H1 (cell line): ENCODE data around the gene NEGR1. TPM values are rescaled to one million over a fixed set of nuclear protein-coding genes. Genes with fewer than 3 reads are reported as not detected.

Source experiments
- CTCF ChIA-PET: fragments of 300-600 bp; sonication (Branson Sonifier 250); formaldehyde crosslinking; loops from one replicate; lab custom pipeline; 2021; ENCODE audit not compliant: partially characterized antibody; lab: Charles Lee
- POLR2A ChIA-PET: fragments of 300-600 bp; sonication (Branson Sonifier 250); formaldehyde crosslinking; loops from one replicate; lab custom pipeline; 2021; ENCODE audit warnings: inconsistent platforms; ENCODE audit not compliant: partially characterized antibody; lab: Charles Lee
- DNase-seq, 2 experiments: peaks; one replicate each; pipeline versions ENCODE4 v3.0.0 to v3.0.0-alpha.2; 2010 to 2022; ENCODE audit warnings: low spot score in 2 of 2, low read depth in 1 of 2, mixed read lengths in 1 of 2
- FAIRE-seq: peaks from 2 replicates; lab custom pipeline; 2011; peaks lifted over from hg19 to GRCh38; lab: Jason Lieb, UNC
- H2AFZ ChIP-seq: 2 replicates; pipeline ENCODE4 v1.8.1; 2012; ENCODE audit warnings: low read length, inconsistent platforms
- H2AK5ac ChIP-seq: 2 replicates; pipeline ENCODE4 v1.6.1; 2013; ENCODE audit warnings: low read depth, low read length
- H2BK120ac ChIP-seq: replicated peaks from 2 replicates; pipeline ENCODE3; 2013; ENCODE audit warnings: low read depth, low read length, inconsistent platforms
- H2BK12ac ChIP-seq: 2 replicates; pipeline ENCODE4 v1.6.1; 2013; ENCODE audit warnings: low read depth, low read length
- H2BK15ac ChIP-seq: 2 replicates; pipeline ENCODE4 v1.6.1; 2013; ENCODE audit warnings: low read length
- H2BK20ac ChIP-seq: 2 replicates; pipeline ENCODE4 v1.6.1; 2013; ENCODE audit warnings: low read length
- H2BK5ac ChIP-seq: 2 replicates; pipeline ENCODE4 v1.6.1; 2013; ENCODE audit warnings: low read depth, low read length
- H3K14ac ChIP-seq: 2 replicates; pipeline ENCODE4 v1.6.1; 2013; ENCODE audit warnings: inconsistent platforms; ENCODE audit not compliant: insufficient read length
- H3K18ac ChIP-seq: 2 replicates; pipeline ENCODE4 v1.6.1; 2013; ENCODE audit warnings: low read length; ENCODE audit errors: extremely low read depth
- H3K23ac ChIP-seq: 2 replicates; pipeline ENCODE4 v1.6.1; 2013; ENCODE audit warnings: inconsistent platforms; ENCODE audit not compliant: insufficient read length
- H3K23me2 ChIP-seq: 2 replicates; pipeline ENCODE4 v1.6.1; 2013; ENCODE audit warnings: low read depth, low read length
- H3K27ac ChIP-seq: 2 replicates; pipeline ENCODE4 v1.6.1; 2011; ENCODE audit warnings: low read depth, low read length, inconsistent platforms
- H3K27me3 ChIP-seq, 4 experiments: replicated peaks in 1 of 4; 1 replicate in 1 of 4; 2 replicates in 3 of 4; pipeline versions ENCODE4 v1.6.1 to v1.8.1; 2011 to 2013; ENCODE audit warnings: low read length in 3 of 4, mild to moderate bottlenecking in 3 of 4, inconsistent platforms in 2 of 4, mixed read lengths in 2 of 4, moderate library complexity in 1 of 4; ENCODE audit not compliant: control insufficient read depth in 3 of 4, insufficient read depth in 3 of 4; ENCODE audit errors: extremely low read depth in 1 of 4
- H3K36me3 ChIP-seq, 4 experiments: 2 replicates each; pipeline versions ENCODE4 v1.6.1 to v1.8.1; 2011 to 2013; ENCODE audit warnings: mild to moderate bottlenecking in 4 of 4, low read length in 3 of 4, moderate library complexity in 2 of 4, control low read depth in 1 of 4, inconsistent platforms in 1 of 4; ENCODE audit not compliant: insufficient read depth in 4 of 4, control insufficient read depth in 2 of 4
- H3K4ac ChIP-seq: replicated peaks from 2 replicates; pipeline ENCODE3; 2013; ENCODE audit warnings: low read length, low read depth, mixed read lengths, inconsistent platforms; ENCODE audit not compliant: insufficient read length
- H3K4me1 ChIP-seq, 4 experiments: replicated peaks in 1 of 4; 1 replicate in 1 of 4; 2 replicates in 3 of 4; pipeline versions ENCODE4 v1.6.1 to v1.8.1; 2011 to 2013; ENCODE audit warnings: low read length in 3 of 4, inconsistent platforms in 2 of 4, mixed read lengths in 1 of 4; ENCODE audit not compliant: insufficient read depth in 4 of 4, control insufficient read depth in 3 of 4
- H3K4me2 ChIP-seq, 2 experiments: 2 replicates each; pipeline versions ENCODE4 v1.6.1 to v1.8.1; 2011 to 2013; ENCODE audit warnings: low read depth in 2 of 2, low read length in 2 of 2, control low read depth in 1 of 2, inconsistent platforms in 1 of 2, mild to moderate bottlenecking in 1 of 2; ENCODE audit not compliant: insufficient read depth in 1 of 2
- H3K4me3 ChIP-seq, 4 experiments: fragments of 200-600, 300-600 bp in 1 of 4; sonication (generic), shearing (Covaris generic), sonication (Bioruptor Twin) in 1 of 4; 2 replicates each; pipeline versions ENCODE4 v1.5.1 to v1.8.1; 2011 to 2016; ENCODE audit warnings: low read length in 4 of 4, low read depth in 3 of 4, control low read depth in 2 of 4, inconsistent platforms in 2 of 4, mild to moderate bottlenecking in 2 of 4, mixed read lengths in 1 of 4, moderate library complexity in 1 of 4; ENCODE audit not compliant: insufficient read depth in 2 of 4; ENCODE audit errors: extremely low read depth in 1 of 4
- H3K56ac ChIP-seq: replicated peaks from 2 replicates; pipeline ENCODE3; 2013; ENCODE audit warnings: low read depth, mild to moderate bottlenecking, mixed read lengths, low read length, inconsistent platforms; ENCODE audit not compliant: insufficient read length
- H3K79me1 ChIP-seq: 2 replicates; pipeline ENCODE4 v1.6.1; 2013; ENCODE audit warnings: low read depth, low read length, control low read depth
- H3K79me2 ChIP-seq, 2 experiments: 2 replicates each; pipeline versions ENCODE4 v1.6.1 to v1.8.1; 2012 to 2013; ENCODE audit warnings: low read length in 2 of 2, mild to moderate bottlenecking in 2 of 2, inconsistent platforms in 1 of 2; ENCODE audit not compliant: insufficient read depth in 2 of 2, control insufficient read depth in 1 of 2
- H3K9ac ChIP-seq, 4 experiments: replicated peaks in 1 of 4; 1 replicate in 1 of 4; 2 replicates in 3 of 4; pipeline versions ENCODE4 v1.6.1 to v1.8.1; 2011 to 2013; ENCODE audit warnings: low read depth in 3 of 4, low read length in 3 of 4, control low read depth in 2 of 4, mild to moderate bottlenecking in 2 of 4, moderate library complexity in 2 of 4, inconsistent platforms in 1 of 4; ENCODE audit errors: extremely low read depth in 1 of 4
- H3K9me3 ChIP-seq, 2 experiments: 2 replicates each; pipeline versions ENCODE4 v1.6.1 to v1.8.1; 2012 to 2013; ENCODE audit warnings: mild to moderate bottlenecking in 2 of 2, moderate library complexity in 2 of 2, control low read depth in 1 of 2, inconsistent platforms in 1 of 2, low read depth in 1 of 2, low read length in 1 of 2, mixed read lengths in 1 of 2; ENCODE audit not compliant: insufficient read depth in 2 of 2
- H4K20me1 ChIP-seq, 2 experiments: replicated peaks in 1 of 2; 2 replicates each; pipeline versions ENCODE3 to v1.8.1; 2011 to 2013; ENCODE audit warnings: inconsistent platforms in 2 of 2, low read length in 2 of 2, mild to moderate bottlenecking in 1 of 2; ENCODE audit not compliant: insufficient read depth in 2 of 2, control insufficient read depth in 1 of 2
- H4K5ac ChIP-seq: 2 replicates; pipeline ENCODE4 v1.6.1; 2013; ENCODE audit warnings: low read length, low read depth, mixed read lengths, inconsistent platforms; ENCODE audit not compliant: insufficient read length
- H4K8ac ChIP-seq: 2 replicates; pipeline ENCODE4 v1.8.0; 2013; ENCODE audit warnings: mild to moderate bottlenecking, moderate library complexity, low read length, inconsistent platforms; ENCODE audit not compliant: insufficient read depth; ENCODE audit errors: extremely low read depth
- H4K91ac ChIP-seq: replicated peaks from 2 replicates; pipeline ENCODE3; 2013; ENCODE audit warnings: low read length, mixed read lengths, inconsistent platforms; ENCODE audit not compliant: insufficient read length
- HDAC6 ChIP-seq: IDR thresholded peaks from one replicate; pipeline ENCODE4 v1.7.1; 2012; ENCODE audit warnings: low read depth, mild to moderate bottlenecking, inconsistent platforms, low read length, moderate library complexity
- WGBS, 2 experiments: shearing (Covaris generic) in 1 of 2; methylation state at CpG; one replicate each; pipeline versions ENCODE4 v1.1.6 to v1.1.7; 2013 to 2015; ENCODE audit warnings: low lambda C conversion rate in 2 of 2, mixed read lengths in 2 of 2, inconsistent platforms in 1 of 2, low coverage in 1 of 2, missing lambda C conversion rate in 1 of 2; ENCODE audit not compliant: insufficient replicate concordance in 2 of 2, insufficient coverage in 1 of 2, insufficient read length in 1 of 2; ENCODE audit errors: extremely low coverage in 1 of 2, missing lambda C conversion rate in 1 of 2; 5-methylcytosine and 5-hydroxymethylcytosine counted together
- polyA plus RNA-seq, 7 experiments: library from polyadenylated mRNA; depleted of rRNA in 3 of 7; stranded (reverse) in 5 of 7; unstranded in 2 of 7; fragments of >200 nt in 5 of 7; fragments of 200-250 nt in 2 of 7; gene quantifications; 1 replicate in 5 of 7; 2 replicates in 1 of 7; 4 replicates in 1 of 7; pipeline versions ENCODE4 v1.2.1 to v1.2.3, GENCODE V29; 2011 to 2013; ENCODE audit warnings: missing spikeins in 2 of 7, mixed read lengths in 2 of 7
- total RNA-seq: library from RNA; stranded (reverse); fragmentation: NEBNext Ultra II Directional; extraction: Animal tissue kit (Norgen Biotek cat#: 25700); gene quantifications from 2 replicates; pipeline ENCODE4 v1.2.1, GENCODE V29; 2021

Gene NEGR1
- total and polyA plus RNA-seq, 2 of the 8 experiments (the other 6 are each of a cell fraction or from before 2014, with no cell fraction given): 0.71 to 1.3 TPM

DNA sequence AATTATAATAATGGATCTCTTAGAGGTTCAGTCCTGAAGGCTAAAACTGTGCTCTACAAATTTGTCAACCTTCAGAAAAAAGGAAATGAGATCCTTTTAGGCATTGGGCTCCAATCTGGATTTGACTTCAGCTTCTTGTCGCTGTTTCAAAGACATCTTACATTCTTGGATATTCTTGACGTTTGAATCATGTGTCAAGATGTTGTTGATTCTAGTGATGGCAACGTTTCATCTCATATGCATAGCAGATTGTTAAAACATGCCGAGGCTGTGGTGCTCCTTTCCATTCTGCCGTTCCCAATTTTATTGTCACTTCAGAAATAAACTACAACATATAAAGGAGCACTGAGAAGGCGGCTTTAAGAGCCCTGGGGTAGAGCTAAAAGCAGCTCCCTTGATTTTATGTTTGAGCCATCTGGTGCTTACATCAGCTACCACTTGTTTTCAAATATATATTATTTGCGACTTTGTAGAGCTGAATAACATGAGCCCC lies 733.9 kb downstream of the NEGR1 start:
- TF ChIP-seq HDAC6: no peak

More for the DNA sequence above, 733.9 kb downstream of the NEGR1 start:
- Histone ChIP-seq H2BK12ac (no peak overlapping the region), H3K18ac (no peak overlapping the region), H3K4me1 (no peaks in the 10 kb centered on the region), H2AK5ac (no peak overlapping the region), H3K36me3 (no peaks in the 10 kb centered on the region), H3K4me3 (no peak overlapping the region), H4K5ac (no peak overlapping the region), H2AFZ (no peak overlapping the region), H2BK120ac (no peak overlapping the region), H4K91ac (no peak overlapping the region), H3K4me2 (no peak overlapping the region), H4K8ac (no peak overlapping the region), H3K79me1 (no peaks in the 10 kb centered on the region), H3K79me2 (no peaks in the 10 kb centered on the region), H3K4ac (no peak overlapping the region), H3K9me3 (no peaks in the 10 kb centered on the region), H3K56ac (no peak overlapping the region), H3K27me3 (no peaks in the 10 kb centered on the region), H3K23me2 (no peaks in the 10 kb centered on the region), H3K23ac (no peak overlapping the region), H2BK5ac (no peak overlapping the region), H3K27ac (no peak overlapping the region), H3K9ac (no peak overlapping the region), H4K20me1 (no peaks in the 10 kb centered on the region), H2BK15ac (no peak overlapping the region), H2BK20ac (no peak overlapping the region), H3K14ac (no peak overlapping the region)
- POLR2A ChIA-PET: no interaction called here
- 87% methylated on average over 7 of the region's 7 CpGs; no CpG with 5 or more reads in 1 of the 2 experiments for WGBS, 2 experiments
- CTCF ChIA-PET: interaction anchor here (1.5 kb wide), 1 partner anchor 16 kb away, joined by 3 read pairs; no protein-coding TSS in a partner anchor
- no peak for DNase-seq
- no peak for FAIRE-seq
